Tibial nerve (tissue), 4 donors: ENCODE measurements around the gene TRIM37. TPM values are rescaled to one million over a fixed set of nuclear protein-coding genes. Genes with fewer than 3 reads are reported as not detected.

Experiments
- DNase-seq, 2 donors: peaks; one replicate each; pipeline ENCODE4 v3.0.0-alpha.2; 2019; ENCODE audit warnings: low spot score in 2 of 2
- H3K27ac ChIP-seq, 4 donors: fragments of 200-600 bp; sonication (generic) in 3 of 4; one replicate each; pipeline ENCODE4 v1.5.1; 2017 to 2019; ENCODE audit warnings: mild to moderate bottlenecking in 1 of 4
- H3K27me3 ChIP-seq, 2 donors: fragments of 200-600 bp; sonication (generic) in 1 of 2; one replicate each; pipeline versions ENCODE4 v1.5.1 to v1.6.0; 2017 to 2019
- H3K36me3 ChIP-seq, 3 donors: fragments of 200-600 bp; sonication (generic); one replicate each; pipeline ENCODE4 v1.5.1; 2018 to 2019
- H3K4me1 ChIP-seq, 4 donors: fragments of 200-600 bp; sonication (generic) in 3 of 4; one replicate each; pipeline ENCODE4 v1.5.1; 2017 to 2019
- H3K4me3 ChIP-seq, 4 donors: fragments of 200-600 bp; sonication (generic) in 3 of 4; one replicate each; pipeline ENCODE4 v1.5.1; 2017 to 2019; ENCODE audit warnings: mild to moderate bottlenecking in 1 of 4, moderate library complexity in 1 of 4
- H3K9me3 ChIP-seq, 4 donors: fragments of 200-600 bp; sonication (generic) in 3 of 4; one replicate each; pipeline ENCODE4 v1.5.1; 2017 to 2019
- EP300 ChIP-seq, 2 donors: sonication (generic); formaldehyde crosslinking; IDR thresholded peaks; one replicate each; pipeline ENCODE4 v1.6.1; 2017; ENCODE audit warnings: antibody characterized with exemption in 2 of 2, mild to moderate bottlenecking in 1 of 2
- POLR2A ChIP-seq, 2 donors: fragments of 450-650 bp; IDR thresholded peaks; one replicate each; pipeline ENCODE4 v1.6.1; 2017; ENCODE audit warnings: antibody characterized with exemption in 2 of 2, mild to moderate bottlenecking in 2 of 2, moderate library complexity in 2 of 2
- WGBS, 2 donors: methylation state at CpG; one replicate each; pipeline ENCODE4 v1.1.5; 2018; 5-methylcytosine and 5-hydroxymethylcytosine counted together
- total RNA-seq, 4 donors: library from RNA; depleted of rRNA; stranded (reverse); fragments of >200 nt; gene quantifications; one replicate each; pipeline ENCODE4 v1.1.0, GENCODE V29; 2016
- TF ChIP-seq, protein P1 (sequence below), 5 experiments: fragments of 200-600 bp in 3 of 5; fragments of 450-650 bp in 2 of 5; sonication (generic) in 3 of 5; IDR thresholded peaks; one replicate each; pipeline ENCODE4 v1.5.1; 2016 to 2019; ENCODE audit warnings: antibody characterized with exemption in 5 of 5, mild to moderate bottlenecking in 3 of 5, moderate library complexity in 2 of 5

TRIM37 gene
- total RNA-seq, 4 donors from 2014 or later: 18.2 to 25.8 (median 21.7) TPM

DNA sequence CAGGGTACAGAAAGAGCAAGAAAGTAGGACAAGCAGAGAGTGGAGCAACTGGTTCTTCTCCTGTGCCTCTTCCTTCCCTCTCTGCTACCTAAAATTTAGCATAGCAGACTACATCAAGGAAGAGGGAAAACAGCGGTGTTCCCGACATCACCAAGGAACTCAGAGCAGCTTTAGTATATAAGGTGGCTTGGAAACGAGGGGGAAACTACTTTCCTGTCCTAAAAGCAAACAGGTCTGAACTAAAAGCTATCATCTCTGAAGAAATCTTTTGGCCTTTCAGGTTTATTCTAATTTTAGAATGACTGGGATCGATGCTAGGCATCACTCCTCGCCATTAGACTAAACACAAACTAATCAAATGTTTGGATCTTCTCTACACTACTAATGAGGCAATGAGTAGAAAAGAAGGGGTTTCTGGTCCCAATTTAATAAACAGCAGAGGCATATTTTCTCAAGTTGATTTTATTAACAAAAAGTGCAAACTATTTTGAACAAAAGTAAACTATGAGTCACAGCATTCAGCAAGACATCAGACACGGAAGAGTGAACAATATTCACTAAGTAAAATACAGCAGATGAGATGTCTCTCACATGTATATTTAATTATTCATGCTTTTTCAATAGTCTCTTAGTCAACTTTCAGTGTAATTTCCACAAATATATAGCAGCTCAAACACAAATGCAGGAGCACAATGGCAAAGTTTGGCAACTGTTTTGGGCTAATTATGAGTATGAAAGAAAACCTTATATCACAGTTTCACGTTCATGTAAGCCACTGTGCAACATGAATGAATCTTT, 108.7 kb downstream of the TRIM37 start:
- H3K4me3 ChIP-seq: no peak overlapping the region
- WGBS, 2 donors: 69 to 72% methylated on average over 7 of the region's 7 CpGs
- no peaks in the 10 kb centered on the region for H3K27me3 ChIP-seq
- DNase-seq: no peak
- H3K4me1 ChIP-seq: peaks cover 0 to 22% (median 3%) of the 10 kb centered on the region in 4 donors
- peaks cover 0 to 24% (median 0%) of the 10 kb centered on the region in 3 donors for H3K36me3 ChIP-seq
- no peaks in the 10 kb centered on the region for H3K9me3 ChIP-seq
- no peak overlapping the region for H3K27ac ChIP-seq
- no peak for TF ChIP-seq EP300 (IDR thresholded peaks at IDR 0.05)
- TF ChIP-seq, protein P1, sequence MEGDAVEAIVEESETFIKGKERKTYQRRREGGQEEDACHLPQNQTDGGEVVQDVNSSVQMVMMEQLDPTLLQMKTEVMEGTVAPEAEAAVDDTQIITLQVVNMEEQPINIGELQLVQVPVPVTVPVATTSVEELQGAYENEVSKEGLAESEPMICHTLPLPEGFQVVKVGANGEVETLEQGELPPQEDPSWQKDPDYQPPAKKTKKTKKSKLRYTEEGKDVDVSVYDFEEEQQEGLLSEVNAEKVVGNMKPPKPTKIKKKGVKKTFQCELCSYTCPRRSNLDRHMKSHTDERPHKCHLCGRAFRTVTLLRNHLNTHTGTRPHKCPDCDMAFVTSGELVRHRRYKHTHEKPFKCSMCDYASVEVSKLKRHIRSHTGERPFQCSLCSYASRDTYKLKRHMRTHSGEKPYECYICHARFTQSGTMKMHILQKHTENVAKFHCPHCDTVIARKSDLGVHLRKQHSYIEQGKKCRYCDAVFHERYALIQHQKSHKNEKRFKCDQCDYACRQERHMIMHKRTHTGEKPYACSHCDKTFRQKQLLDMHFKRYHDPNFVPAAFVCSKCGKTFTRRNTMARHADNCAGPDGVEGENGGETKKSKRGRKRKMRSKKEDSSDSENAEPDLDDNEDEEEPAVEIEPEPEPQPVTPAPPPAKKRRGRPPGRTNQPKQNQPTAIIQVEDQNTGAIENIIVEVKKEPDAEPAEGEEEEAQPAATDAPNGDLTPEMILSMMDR (IDR thresholded peaks at IDR 0.05): no peak
- no peak for TF ChIP-seq POLR2A (IDR thresholded peaks at IDR 0.05)

DNA sequence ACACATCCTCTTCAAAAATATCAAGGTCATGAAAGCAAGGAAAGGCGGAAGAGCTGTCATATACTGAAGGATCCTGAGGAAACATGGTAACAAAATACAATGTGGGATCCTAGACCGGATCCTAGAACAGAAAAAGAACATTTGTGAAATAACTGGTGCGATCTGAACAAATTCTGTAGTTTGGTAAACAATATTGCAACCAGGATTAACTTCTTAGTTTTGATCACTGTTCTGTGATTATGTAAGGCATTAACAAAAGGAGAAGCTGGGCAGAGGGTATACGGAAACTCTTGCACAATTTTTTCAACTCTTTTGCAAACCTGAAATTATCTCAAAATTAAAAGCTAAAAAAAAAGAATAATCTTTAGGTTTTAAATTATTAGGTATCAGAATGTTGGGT, 109.7 kb downstream of the TRIM37 start:
- TF ChIP-seq POLR2A (IDR thresholded peaks at IDR 0.05) (no peak), EP300 (IDR thresholded peaks at IDR 0.05) (peak in 1 of 2 donors; percentile 28)
- TF ChIP-seq, protein P1 (IDR thresholded peaks at IDR 0.05): no peak
- 77 to 80% methylated on average over 4 of the region's 4 CpGs for WGBS, 2 donors

DNA sequence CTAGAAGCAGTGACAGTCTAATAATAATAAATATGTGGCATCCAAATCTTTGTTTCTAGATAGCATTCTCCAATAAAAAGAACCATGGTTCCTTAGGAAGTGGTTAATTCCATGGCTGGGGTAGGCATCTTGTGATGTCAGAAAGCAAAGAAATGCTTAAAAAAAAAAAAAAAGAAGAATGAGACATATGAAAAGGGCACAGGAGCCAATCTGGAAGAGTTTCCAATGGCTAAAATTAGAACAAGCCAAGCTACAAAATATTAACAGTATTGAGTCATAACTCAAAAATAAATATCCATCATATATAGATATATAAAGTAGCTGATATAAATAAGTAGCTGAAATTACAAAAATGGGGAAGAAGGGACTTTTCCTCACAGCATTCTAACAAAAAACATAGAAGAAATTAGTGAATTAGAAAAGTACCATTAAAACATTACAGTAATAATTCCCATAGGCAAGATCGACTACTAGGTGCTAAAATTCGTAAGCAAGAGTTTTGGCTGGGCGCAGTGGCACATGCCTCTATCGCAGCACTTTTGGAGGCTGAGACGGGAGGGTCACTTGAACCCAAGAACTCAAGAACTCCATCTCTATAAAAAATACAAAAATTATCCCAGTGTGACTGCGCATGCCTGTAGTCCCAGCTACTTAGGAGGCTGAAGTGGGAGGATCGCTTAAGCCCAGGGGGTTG, 111.3 kb downstream of the TRIM37 start:
- Histone ChIP-seq H3K27ac (no peak overlapping the region), H3K27me3 (no peaks in the 10 kb centered on the region), H3K9me3 (no peaks in the 10 kb centered on the region), H3K4me3 (no peak overlapping the region), H3K36me3 (peaks cover 0 to 20% (median 0%) of the 10 kb centered on the region in 3 donors), H3K4me1 (peaks cover 0 to 4% (median 2%) of the 10 kb centered on the region in 4 donors)
- 96 to 97% methylated on average over 7 of the region's 7 CpGs for WGBS, 2 donors
- TF ChIP-seq EP300 (IDR thresholded peaks at IDR 0.05) (no peak), POLR2A (IDR thresholded peaks at IDR 0.05) (no peak)
- TF ChIP-seq, protein P1 (IDR thresholded peaks at IDR 0.05): no peak
- no peak for DNase-seq

More for the DNA sequence above, 109.7 kb downstream of the TRIM37 start:
- Histone ChIP-seq H3K4me1 (peaks cover 0 to 13% (median 3%) of the 10 kb centered on the region in 4 donors), H3K36me3 (peaks cover 0 to 24% (median 0%) of the 10 kb centered on the region in 3 donors), H3K27ac (peak overlapping the region in 1 of 4 donors; percentile 42), H3K27me3 (no peaks in the 10 kb centered on the region), H3K4me3 (no peak overlapping the region), H3K9me3 (no peaks in the 10 kb centered on the region)
- DNase-seq: no peak

DNA sequence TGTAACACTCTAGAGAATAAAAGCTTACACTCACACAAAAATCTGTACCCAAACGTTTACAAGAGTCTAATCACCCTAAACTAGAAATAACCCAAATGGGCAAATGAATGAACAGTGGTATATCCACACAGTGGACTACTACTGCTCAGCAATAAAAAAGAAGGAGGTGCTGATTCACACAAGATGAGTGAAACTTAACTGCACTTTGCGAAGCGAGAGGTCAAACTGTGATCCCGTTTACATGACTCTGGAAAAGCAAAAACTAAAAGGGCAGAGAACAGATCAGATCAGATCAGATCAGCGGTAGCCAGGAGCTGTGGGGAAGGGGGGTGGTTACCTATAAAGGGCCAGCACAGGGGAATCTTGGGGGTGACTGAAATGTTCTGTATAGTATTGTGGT, 113.4 kb downstream of the TRIM37 start:
- WGBS, 2 donors: 56 to 64% methylated on average over 5 of the region's 5 CpGs
- peak overlapping the region in 1 of 4 donors; percentile 50 for H3K27ac ChIP-seq
- TF ChIP-seq EP300 (IDR thresholded peaks at IDR 0.05): no peak
- TF ChIP-seq, protein P1 (IDR thresholded peaks at IDR 0.05): no peak
- TF ChIP-seq POLR2A (IDR thresholded peaks at IDR 0.05): no peak

More for the DNA sequence above, 113.4 kb downstream of the TRIM37 start:
- peaks cover 0 to 4% (median 2%) of the 10 kb centered on the region in 4 donors for H3K4me1 ChIP-seq
- no peaks in the 10 kb centered on the region for H3K9me3 ChIP-seq
- DNase-seq: no peak
- peaks cover 0 to 11% (median 0%) of the 10 kb centered on the region in 3 donors for H3K36me3 ChIP-seq
- no peak overlapping the region for H3K4me3 ChIP-seq
- no peaks in the 10 kb centered on the region for H3K27me3 ChIP-seq
